Fibroblast of skin of scalp (primary cell): Measurements from ENCODE around the gene SMR3B. TPM values are rescaled to one million over a fixed set of nuclear protein-coding genes. Genes with fewer than 3 reads are reported as not detected.

Source experiments
- DNase-seq: peaks from one replicate; pipeline ENCODE4 v3.0.0-alpha.2; 2013
- polyA plus RNA-seq, 2 experiments: library from polyadenylated mRNA; unstranded; fragments of 120-200 nt; gene quantifications; one replicate each; pipeline ENCODE4 v1.2.1, GENCODE V29; 2013; ENCODE audit not compliant: insufficient read length in 2 of 2

The SMR3B gene
- polyA plus RNA-seq (2013, experiment 1 of 2; ENCODE audit: insufficient read length), result not detected
- polyA plus RNA-seq (2013, experiment 2 of 2; ENCODE audit: insufficient read length), result not detected

DNA sequence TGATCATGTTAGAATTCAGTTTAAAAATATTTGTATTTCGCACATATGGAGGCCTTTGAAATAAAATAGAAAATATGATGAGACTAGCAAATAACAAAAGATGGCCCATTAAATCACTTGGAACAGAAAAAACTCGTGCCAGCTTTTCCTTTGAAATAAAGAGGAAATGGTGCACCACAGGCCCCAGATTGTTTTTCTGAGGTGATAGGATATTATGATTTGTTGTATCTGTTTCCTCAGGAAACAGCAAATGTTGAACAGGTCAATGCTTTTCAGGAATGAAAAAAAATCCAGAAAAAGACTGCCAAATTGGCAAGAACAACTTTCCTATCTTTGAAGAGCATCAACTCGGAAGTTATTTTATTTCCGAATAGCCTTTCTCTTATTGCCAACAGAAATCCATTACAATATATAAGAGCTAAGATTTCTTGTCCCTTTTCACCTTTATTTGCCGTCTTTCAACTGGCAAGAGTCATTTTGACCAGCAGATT is at the start of gene SMR3B:
TSS of gene SMR3B (plus strand) at position 441 of the 491 bp plus-strand sequence. CDS start 1,380 bp downstream, outside the sequence.
- DNase-seq, result no peak

DNA sequence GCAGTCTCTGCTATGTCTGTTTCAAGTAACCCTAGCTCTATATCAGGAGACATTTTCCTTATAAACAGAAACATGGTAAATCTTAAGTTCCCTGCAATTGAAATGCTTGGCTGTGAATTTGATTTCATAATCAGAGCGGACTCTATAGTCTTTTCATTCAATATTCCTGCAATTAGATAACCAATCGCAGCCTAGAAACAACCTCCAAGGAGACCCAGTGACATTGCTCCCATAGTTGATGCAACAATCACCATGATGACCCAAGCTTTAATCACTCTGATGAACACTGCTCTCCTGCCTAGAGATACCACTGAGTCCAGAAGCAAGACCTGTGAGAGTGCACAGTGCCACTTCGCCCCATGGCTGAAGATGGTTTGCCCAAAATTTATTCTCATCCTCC is 48.2 kb upstream of the SMR3B start, which contains the start of gene CABS1:
TSS of gene CABS1 (plus strand) at position 301 of the 400 bp plus-strand sequence. CDS start at position 360, 59 bp downstream.
- DNase-seq, result no peak

DNA sequence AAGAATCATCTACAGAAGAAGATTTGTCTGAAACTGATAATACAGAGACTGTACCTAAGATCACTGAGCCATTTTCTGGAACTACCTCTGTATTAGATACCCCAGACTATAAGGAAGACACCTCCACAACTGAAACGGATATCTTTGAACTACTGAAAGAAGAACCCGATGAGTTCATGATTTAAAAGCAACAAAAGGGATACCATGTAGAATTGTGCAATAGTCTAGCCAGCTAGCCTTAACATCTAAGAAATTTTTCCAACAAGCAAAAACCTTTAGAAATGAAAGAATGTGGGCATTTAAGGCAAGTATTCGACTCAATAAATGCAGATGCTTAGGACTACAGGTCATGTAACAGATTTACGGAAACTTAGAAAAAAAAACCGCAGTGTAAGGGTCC is 46.9 kb upstream of the SMR3B start:
- no peak for DNase-seq

DNA sequence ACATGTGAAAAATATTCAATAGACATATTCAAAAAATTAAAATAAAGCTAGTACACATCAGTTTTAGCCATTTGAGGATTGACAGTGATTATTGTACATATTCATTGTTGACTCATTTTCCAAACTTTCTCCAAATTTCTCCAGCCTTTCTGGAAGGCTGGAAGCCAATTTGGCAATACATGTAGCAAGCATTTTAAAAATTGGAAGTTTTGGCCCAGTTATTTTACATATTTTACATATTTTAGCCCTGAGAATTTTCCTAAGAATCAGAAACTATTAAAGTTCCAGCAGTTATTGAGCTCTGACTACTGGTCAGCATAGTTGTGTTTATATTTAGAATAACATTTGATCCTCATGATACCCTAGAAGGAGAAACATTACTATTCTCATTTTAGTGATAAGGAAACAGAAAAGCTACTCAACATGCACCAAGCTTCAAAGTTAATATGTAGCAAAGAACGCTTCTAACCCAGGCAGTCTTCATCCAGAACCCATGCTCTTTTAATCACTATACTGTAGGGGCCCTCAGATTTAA is 45.0 kb upstream of the SMR3B start:
- peak; percentile 7 for DNase-seq

DNA sequence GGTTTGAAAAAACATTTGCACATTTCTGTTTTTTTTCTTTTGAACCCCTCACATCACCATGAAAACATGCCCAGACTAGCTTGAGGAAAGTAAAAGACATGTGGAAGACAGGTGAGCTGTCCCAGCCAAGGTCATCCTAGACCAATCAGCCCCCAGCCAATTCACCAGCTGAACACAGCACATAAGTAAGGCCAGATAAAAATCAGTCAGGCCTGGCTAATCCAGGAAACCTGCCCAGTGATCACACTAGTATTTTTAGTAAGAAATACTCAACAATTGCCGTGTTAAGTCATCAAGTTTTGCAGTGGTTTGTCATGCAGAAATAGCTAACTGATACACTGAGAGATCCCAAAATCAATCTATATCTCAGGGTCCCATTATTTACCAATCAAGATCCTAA is 26.7 kb upstream of the SMR3B start:
- no peak for DNase-seq

DNA sequence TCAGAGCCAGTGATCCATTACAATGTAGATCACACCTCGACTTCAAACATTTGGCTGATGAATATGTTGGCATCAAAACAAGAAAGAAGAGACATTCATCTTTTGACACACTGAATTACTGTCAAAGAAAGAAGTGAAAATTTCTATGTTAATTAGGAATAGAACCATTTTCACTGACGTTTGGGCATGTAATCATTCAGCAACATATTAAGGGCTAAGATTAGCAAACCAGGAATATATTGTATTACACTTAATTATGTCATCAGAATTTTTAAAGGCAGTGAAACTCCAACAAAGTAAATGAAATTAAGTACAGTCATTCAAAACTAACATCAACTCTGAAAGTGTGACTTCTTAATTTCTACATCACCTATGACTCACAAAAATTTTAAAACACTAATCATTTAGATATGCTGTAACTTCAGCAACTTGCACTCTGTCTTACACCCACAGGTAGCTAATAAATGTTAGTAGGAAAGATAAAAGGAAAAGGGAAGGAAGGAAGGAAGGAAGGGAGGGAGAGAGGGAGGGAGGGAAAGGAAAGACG is 23.7 kb upstream of the SMR3B start:
- no peak for DNase-seq

DNA sequence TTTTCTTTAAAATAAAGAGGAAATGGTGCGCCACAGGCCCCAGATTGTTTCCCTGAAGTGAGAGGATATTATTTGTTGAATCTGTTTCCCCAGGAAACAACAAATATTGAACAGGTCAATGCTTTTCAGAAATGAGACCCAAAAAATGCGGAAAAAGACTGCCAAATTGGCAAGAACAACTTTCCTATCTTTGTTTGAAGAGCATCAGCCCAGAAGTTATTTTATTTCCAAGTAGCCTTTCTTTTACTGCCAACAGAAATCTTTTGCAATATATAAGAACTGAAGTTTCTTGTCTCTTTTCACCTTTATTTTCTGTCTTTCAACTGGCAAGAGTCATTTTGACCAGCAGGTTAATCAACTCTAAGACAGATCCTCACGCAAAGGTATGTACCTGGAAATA is 22.5 kb upstream of the SMR3B start, which contains the start of gene SMR3A:
TSS of gene SMR3A (plus strand) at position 301 of the 400 bp plus-strand sequence. CDS start 1,356 bp downstream, outside the sequence.
- DNase-seq, result no peak

DNA sequence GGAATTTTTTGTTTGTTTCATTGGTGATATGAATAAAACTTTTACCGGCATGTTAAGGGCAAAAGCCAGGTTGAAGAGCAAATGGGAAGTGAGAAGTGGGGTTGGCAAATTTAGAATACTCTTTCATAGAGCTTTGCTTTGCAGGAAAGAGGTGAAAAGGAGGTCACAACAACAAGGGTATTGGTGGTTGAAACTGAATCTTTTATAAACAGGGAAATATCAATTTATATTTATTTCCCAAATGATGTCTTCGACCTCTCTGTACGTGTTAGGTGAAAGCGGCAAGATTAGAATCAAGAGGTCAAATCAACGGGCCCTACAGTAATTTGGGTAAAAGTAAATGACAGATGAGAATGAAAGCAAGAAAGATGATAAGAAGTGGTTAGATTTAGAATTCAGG is 18.9 kb upstream of the SMR3B start:
- no peak for DNase-seq

DNA sequence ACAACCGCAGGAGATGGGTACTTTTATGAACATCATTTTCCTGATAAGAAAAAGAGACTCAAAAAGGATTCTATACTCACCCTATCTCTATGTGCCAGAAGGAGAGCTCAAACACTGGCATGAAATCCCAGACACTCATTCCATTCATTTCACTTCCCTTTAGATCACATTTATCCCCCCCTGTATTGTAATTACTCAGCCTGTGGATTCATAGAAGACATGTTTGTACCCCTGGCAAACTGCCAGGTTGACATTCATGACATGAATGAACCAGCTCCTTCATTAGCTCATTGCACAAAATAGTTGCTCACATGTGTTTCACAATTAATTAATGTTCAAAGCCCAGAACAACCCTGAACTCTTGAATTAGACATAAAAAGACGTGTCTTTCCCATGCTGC is 17.5 kb upstream of the SMR3B start:
- peak; percentile 5 for DNase-seq

DNA sequence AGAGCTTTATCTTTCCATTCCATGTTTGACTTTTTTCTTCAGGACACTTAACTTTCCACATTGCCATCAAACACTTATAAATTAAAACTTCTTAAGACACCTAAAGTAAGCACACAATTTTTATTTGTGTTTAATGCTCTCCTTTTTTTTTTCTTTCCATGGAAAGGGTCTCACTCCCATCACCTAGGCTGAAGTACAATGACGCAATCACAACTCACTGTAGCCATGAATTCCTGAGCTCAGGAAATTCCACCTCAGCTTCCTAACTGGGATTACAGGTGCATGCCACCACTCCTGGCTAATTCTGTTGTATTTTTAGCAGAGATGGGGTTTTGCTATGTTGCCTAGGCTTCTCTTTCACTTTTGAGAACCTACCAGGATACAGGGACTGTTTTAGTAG is 15.1 kb upstream of the SMR3B start:
- no peak for DNase-seq

DNA sequence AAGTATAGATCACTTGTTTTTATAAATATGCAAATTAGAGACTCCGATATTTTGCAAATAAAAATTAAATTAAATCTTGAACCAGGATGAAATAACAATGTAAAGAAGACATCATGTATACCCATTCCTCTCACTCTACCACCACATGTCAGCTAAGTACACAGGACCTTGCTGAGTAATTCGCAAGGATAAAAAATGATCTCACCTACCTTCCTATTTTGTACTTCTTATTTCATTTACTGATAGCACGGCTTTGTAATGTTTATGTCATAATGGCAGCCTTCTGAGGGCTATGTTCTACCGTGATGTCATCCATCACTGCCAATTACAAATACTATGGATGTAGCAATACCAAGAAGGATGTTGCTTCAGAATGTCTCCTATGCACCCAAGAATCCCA is 10.9 kb upstream of the SMR3B start:
- DNase-seq, result no peak

DNA sequence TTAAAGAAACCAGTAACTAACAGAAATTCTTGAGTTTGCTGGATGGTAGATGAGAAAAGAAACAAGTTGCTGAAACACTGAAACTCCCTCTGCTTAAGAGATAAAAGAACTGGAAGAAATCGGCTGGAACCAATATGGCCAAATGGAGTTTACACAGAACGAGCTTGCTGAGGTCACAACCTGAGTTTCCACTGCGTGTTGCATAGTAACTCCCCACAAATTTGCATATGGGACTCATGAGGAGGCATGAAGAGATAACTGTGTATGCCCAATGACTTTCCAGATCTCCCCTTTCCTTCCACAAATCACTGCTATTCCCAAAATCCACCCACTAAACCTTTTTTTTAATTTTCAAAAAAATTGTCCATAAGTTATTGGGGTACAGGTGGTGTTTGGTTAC is 10.2 kb upstream of the SMR3B start:
- no peak for DNase-seq

DNA sequence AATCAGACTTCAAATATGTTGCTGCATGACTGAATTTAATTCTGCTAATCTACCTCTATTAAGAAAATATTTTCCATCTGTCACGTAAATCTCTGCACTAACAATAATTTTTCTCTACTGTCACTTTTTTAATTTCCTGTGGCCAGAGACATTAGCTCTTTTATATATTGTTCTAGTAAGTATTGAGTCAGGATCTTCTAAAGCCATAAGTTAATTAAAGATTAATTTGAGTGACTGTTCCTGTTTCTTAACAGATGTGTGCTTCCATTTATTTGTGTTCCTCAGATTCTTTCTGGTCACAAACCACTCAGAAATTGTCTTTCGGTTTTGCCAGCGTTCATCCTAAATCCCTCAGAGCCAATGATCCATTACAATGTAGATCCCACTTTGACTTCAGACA is 2.4 kb upstream of the SMR3B start:
- DNase-seq, result no peak

DNA sequence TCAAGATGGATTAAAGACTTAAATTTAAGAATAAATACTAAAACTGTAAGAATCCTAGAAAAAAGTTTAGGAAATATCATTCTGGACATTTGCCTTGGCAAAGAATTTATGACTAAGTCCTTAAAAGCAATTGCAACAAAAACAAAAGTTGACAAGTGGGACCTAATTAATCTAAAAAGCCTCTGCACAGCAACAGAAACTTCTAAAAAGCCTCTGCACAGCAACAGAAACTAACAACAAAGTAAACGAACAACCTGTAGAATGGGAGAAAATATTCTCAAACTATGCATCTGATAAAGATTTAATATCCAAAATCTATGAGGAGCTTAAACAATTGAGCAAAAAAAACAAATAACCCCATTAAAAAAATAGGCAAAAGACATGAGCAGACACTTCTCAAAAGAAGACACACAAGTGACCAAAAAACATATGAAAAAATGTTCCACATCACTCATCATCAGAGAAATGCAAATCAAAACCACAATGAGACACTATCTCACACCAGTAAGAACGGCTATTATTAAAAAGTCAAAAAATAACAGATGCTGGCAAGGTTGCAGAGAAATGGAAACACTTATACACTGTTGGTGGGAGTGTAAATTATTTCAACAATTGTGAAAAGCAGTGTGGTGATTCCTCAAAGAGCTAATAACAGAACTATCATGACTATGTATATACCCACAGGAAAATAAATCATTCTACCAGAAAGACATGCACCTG is 9.3 kb downstream of the SMR3B start:
- no peak for DNase-seq

DNA sequence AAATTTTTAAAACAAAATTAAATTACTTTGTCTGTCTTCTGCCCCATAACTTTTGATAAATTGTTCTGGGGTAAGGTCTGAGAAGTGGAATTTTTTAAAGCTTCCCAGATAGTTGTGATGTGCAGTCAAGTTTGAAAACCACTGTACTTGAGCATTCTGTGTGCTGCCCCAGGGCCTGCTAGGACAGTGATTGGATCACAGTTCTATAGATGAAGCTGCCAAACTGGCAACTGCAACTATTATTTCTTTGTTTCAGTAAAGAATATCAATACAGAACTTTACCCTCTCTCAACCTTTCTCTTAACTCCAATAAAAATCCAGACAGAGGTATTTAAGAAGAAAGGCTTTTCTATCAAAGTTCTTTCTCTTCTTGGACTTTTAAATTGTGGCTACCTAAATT is 14.6 kb downstream of the SMR3B start, which contains the start of gene OPRPN:
TSS of gene OPRPN (plus strand) at position 361 of the 400 bp plus-strand sequence. CDS start 1,346 bp downstream, outside the sequence.
- no peak for DNase-seq

DNA sequence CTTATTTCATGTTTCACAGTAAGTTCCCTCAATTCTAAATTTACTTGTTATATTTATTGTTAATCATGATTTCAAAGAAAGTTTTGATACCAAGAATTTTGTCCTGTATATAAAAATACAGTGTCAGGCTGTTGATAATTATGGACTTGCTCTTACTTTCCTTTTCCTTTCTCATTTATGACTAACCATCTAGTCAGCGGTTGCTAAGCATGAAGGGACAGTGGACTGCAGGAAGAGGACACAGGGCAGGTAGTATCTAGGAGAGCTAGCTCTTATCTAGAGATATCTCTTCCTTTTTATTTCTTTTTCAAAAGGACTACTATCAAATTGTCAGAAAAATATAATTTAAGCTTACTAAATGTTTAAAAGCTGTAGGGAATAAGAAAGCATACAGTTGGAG is 16.4 kb downstream of the SMR3B start:
- DNase-seq, result no peak

DNA sequence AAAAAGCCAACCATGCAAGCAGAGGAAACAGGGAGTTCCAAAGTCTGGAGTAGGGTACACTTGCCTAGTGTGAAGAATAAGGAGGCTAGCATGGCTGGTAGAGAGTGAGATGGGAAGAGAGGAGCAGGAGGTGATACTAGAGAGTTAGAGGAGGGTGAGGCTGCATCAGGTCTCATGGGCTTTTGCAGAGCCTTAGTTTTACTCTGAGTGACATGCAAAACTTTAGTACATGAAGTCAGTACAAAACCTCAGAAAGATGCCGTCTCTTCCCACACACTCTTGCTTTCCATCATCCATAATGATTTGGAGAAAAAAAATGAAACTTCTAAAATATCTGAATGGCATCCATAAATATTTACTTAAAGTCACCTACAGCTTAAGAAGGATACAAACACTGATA is 19.8 kb downstream of the SMR3B start:
- no peak for DNase-seq

DNA sequence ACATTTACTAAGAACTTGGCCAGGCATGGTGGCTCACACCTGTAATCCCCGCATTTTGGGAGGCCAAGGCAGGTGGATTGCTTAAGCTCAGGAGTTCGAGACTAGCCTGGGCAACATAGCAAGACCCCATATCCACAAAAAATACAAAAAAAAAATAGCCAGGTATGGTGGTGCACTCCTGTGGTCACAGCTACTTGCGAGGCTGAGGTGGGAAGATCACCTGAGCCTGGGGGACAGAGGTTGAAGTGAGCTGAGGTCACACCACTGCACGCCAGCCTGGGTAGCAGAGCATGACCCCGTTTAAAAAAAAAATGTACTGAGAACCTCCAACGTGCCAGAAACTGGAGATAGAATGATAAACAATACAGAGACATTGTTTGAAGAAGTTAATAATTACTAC is 22.8 kb downstream of the SMR3B start:
- DNase-seq, result no peak

DNA sequence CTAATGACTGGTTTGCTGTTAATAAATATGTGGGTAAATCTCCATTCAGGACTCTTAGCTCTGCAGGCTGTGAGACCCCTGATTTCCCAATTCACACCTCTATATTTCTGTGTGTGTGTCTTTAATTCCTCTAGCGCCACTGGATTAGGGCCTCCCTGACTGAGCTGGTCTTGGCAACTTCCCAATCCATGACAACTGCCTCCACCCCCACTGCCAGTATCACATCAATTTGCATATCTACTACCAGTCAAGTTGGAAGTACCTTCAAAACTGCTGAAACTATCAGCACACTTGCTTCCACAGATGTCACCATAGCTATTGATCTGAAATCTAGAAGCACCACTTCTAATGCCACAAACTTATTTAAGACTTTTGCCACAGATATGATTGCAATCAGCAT is 42.4 kb downstream of the SMR3B start:
- no peak for DNase-seq

DNA sequence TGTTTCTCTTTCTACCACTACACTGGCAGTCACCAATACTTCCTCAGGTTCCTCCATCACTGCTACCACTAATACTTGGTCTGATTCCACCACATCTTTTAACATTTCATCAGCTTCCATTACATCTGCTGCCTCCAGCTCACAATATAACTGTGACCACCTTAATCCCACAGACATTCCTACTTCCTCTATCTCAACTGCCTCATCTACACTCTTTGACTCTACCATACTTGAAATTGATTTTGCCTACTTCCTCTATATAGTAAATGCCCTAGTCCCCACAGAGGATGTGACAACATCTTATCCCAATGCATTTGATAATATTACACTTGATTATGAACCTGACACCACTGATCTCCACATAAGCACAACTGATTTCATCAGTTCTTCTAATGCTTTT is 43.9 kb downstream of the SMR3B start:
- no peak for DNase-seq

DNA sequence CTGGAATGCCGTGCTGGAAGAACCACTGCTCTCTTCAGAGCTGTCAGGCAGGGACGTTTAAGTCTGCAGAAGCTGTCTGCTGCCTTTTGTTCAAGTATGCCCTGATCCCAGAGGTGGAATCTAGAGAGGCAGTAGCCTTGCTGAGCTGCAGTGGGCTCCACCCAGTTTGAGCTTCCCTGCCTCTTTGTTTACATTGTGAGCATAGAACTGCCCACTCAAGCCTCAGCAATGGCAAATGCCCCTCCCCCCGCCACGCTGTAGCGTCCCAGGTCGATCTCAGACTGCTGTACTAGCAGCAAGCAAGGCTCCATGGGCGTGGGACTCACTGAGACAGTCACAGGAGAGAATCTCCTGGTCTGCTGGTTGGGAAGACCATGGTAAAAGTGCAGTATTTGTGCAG is 54.3 kb downstream of the SMR3B start:
- DNase-seq, result no peak
